ENCODE data around the gene C10orf120.

The C10orf120 gene

GRCh38 chr10:122682522-122682921, 17.1 kb downstream of the C10orf120 start:
- H3K36me3 ChIP-seq (ENCODE audit: control insufficient read depth in 2 of 2, insufficient read depth in 1 of 2, low read length in 2 of 2) = no peaks in the 10 kb centered on the region
- ChIA-PET CTCF (interaction anchor here (0.6 kb wide), 1 partner anchor 147 kb away, joined by 3 read pairs; no protein-coding TSS in a partner anchor), POLR2A (no interaction called here)
- no peaks in the 10 kb centered on the region for H3K4me1 ChIP-seq (ENCODE audit: control insufficient read depth, insufficient read depth, low read length)
- H3K4me3 ChIP-seq (ENCODE audit: low read depth, low read length) = no peak overlapping the region
- TF ChIP-seq ZNF777 (tag by site-specific recombination; IDR thresholded peaks at IDR 0.05; ENCODE audit: borderline replicate concordance) = no peak
- no peak for TF ChIP-seq TSHZ1 (tag by site-specific recombination; IDR thresholded peaks at IDR 0.05; ENCODE audit: borderline replicate concordance)
- TF ChIP-seq, protein P1, sequence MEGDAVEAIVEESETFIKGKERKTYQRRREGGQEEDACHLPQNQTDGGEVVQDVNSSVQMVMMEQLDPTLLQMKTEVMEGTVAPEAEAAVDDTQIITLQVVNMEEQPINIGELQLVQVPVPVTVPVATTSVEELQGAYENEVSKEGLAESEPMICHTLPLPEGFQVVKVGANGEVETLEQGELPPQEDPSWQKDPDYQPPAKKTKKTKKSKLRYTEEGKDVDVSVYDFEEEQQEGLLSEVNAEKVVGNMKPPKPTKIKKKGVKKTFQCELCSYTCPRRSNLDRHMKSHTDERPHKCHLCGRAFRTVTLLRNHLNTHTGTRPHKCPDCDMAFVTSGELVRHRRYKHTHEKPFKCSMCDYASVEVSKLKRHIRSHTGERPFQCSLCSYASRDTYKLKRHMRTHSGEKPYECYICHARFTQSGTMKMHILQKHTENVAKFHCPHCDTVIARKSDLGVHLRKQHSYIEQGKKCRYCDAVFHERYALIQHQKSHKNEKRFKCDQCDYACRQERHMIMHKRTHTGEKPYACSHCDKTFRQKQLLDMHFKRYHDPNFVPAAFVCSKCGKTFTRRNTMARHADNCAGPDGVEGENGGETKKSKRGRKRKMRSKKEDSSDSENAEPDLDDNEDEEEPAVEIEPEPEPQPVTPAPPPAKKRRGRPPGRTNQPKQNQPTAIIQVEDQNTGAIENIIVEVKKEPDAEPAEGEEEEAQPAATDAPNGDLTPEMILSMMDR (tag by site-specific recombination; IDR thresholded peaks at IDR 0.05) = no peak
- TF ChIP-seq HOXC10 (CRISPR knock-in tag; IDR thresholded peaks at IDR 0.05) = no peak
- no peak for TF ChIP-seq ZNF112 (tag by site-specific recombination; IDR thresholded peaks at IDR 0.05)
- TF ChIP-seq ZNF302 (tag by site-specific recombination; IDR thresholded peaks at IDR 0.05; ENCODE audit: low read depth) = no peak
- TF ChIP-seq ZNF433 (tag by site-specific recombination; IDR thresholded peaks at IDR 0.05; ENCODE audit: low read depth) = no peak
- no peak for TF ChIP-seq ZNF596 (tag by site-specific recombination; IDR thresholded peaks at IDR 0.05)
- H3K27ac ChIP-seq (ENCODE audit: extremely low read depth, low read depth, low read length) = no peak overlapping the region
- H3K9me3 ChIP-seq (ENCODE audit: control insufficient read depth, insufficient read depth, low read depth, low read length) = no peaks in the 10 kb centered on the region

- H3K4me1 ChIP-seq (ENCODE audit: control insufficient read depth, insufficient read depth, low read length) = no peaks in the 10 kb centered on the region
- no peaks in the 10 kb centered on the region for H3K9me3 ChIP-seq (ENCODE audit: control insufficient read depth, insufficient read depth, low read depth, low read length)
- H3K36me3 ChIP-seq (ENCODE audit: control insufficient read depth in 2 of 2, insufficient read depth in 1 of 2, low read length in 2 of 2) = no peaks in the 10 kb centered on the region
- no peak overlapping the region for H3K4me3 ChIP-seq (ENCODE audit: low read depth, low read length)
- POLR2A ChIA-PET = no interaction called here
- H3K27ac ChIP-seq (ENCODE audit: extremely low read depth, low read depth, low read length) = no peak overlapping the region
- TF ChIP-seq, protein P2, sequence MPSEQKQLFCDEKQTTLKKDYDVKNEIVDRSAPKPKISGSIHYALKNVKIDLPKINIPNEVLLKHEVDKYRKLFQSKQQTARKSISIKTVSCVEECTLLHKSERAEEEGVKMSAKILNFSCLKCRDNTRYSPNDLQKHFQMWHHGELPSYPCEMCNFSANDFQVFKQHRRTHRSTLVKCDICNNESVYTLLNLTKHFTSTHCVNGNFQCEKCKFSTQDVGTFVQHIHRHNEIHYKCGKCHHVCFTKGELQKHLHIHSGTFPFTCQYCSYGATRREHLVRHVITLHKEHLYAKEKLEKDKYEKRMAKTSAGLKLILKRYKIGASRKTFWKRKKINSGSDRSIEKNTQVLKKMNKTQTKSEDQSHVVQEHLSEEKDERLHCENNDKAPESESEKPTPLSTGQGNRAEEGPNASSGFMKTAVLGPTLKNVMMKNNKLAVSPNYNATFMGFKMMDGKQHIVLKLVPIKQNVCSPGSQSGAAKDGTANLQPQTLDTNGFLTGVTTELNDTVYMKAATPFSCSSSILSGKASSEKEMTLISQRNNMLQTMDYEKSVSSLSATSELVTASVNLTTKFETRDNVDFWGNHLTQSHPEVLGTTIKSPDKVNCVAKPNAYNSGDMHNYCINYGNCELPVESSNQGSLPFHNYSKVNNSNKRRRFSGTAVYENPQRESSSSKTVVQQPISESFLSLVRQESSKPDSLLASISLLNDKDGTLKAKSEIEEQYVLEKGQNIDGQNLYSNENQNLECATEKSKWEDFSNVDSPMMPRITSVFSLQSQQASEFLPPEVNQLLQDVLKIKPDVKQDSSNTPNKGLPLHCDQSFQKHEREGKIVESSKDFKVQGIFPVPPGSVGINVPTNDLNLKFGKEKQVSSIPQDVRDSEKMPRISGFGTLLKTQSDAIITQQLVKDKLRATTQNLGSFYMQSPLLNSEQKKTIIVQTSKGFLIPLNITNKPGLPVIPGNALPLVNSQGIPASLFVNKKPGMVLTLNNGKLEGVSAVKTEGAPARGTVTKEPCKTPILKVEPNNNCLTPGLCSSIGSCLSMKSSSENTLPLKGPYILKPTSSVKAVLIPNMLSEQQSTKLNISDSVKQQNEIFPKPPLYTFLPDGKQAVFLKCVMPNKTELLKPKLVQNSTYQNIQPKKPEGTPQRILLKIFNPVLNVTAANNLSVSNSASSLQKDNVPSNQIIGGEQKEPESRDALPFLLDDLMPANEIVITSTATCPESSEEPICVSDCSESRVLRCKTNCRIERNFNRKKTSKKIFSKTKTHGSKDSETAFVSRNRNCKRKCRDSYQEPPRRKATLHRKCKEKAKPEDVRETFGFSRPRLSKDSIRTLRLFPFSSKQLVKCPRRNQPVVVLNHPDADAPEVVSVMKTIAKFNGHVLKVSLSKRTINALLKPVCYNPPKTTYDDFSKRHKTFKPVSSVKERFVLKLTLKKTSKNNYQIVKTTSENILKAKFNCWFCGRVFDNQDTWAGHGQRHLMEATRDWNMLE (tag by site-specific recombination; conservative IDR thresholded peaks at IDR 0.05; ENCODE audit: low read depth) = no peak
- TF ChIP-seq ZNF791 (tag by site-specific recombination; IDR thresholded peaks at IDR 0.05) = no peak
- no peak for TF ChIP-seq ZNF843 (tag by site-specific recombination; IDR thresholded peaks at IDR 0.05)
- no peak for TF ChIP-seq ZBTB8A (tag by site-specific recombination; IDR thresholded peaks at IDR 0.05)
- no peak for TF ChIP-seq KLF16 (tag by site-specific recombination; IDR thresholded peaks at IDR 0.05)
- TF ChIP-seq ZNF302 (tag by site-specific recombination; IDR thresholded peaks at IDR 0.05; ENCODE audit: low read depth) = no peak
- no peak for TF ChIP-seq GLI4 (tag by site-specific recombination; IDR thresholded peaks at IDR 0.05)
- no peak for TF ChIP-seq ZNF184 (tag by site-specific recombination; IDR thresholded peaks at IDR 0.05)
- no peak for TF ChIP-seq ZNF658 (tag by site-specific recombination; IDR thresholded peaks at IDR 0.05)
- TF ChIP-seq ZNF155 (tag by site-specific recombination; IDR thresholded peaks at IDR 0.05) = no peak
- TF ChIP-seq GLI2 (tag by site-specific recombination; IDR thresholded peaks at IDR 0.05; ENCODE audit: borderline replicate concordance, low read depth) = no peak
- TF ChIP-seq ZNF239 (tag by site-specific recombination; IDR thresholded peaks at IDR 0.05) = no peak
- TF ChIP-seq PRDM1 (tag by site-specific recombination; IDR thresholded peaks at IDR 0.05) = no peak
- no peak for TF ChIP-seq HOXC10 (CRISPR knock-in tag; IDR thresholded peaks at IDR 0.05)
- CTCF ChIA-PET = no interaction called here
Observed at GRCh38 chr10:122678266-122678665, 21.4 kb downstream of the C10orf120 start.

Measured in HEK293 (cell line).